A673 (cell line): Measurements from ENCODE around the gene OR2AT4.

ENCODE experiments used
- CTCF ChIP-seq: fragments of 300-800, 200-600 bp; sonication (generic); conservative IDR thresholded peaks from 2 replicates; pipeline ENCODE4 v1.5.1; 2017; ENCODE audit warnings: low read depth, mild to moderate bottlenecking, antibody characterized with exemption, low read length, moderate library complexity, mixed read lengths
- EZH2 ChIP-seq: fragments of 200-600 bp; sonication (generic); IDR thresholded peaks from 2 replicates; pipeline ENCODE4 v1.6.1; 2017; ENCODE audit warnings: borderline replicate concordance, low read depth, mild to moderate bottlenecking, mixed read lengths, antibody characterized with exemption, low read length; ENCODE audit not compliant: poor library complexity, severe bottlenecking

GRCh38 chr11:75105462-75105925, 8.8 kb upstream of the OR2AT4 start:
- TF ChIP-seq CTCF (no peak), EZH2 (no peak)
